ENCODE data around the gene ITIH5. TPM values are rescaled to one million over a fixed set of nuclear protein-coding genes. Genes with fewer than 3 reads are reported as not detected.

The ITIH5 gene
- total RNA-seq, 1 experiment from 2014 or later: 5.2 TPM

GRCh38 chr10:7523656-7524055, 143.1 kb downstream of the ITIH5 start:
- Mint-ChIP-seq H3K36me3 (ENCODE audit: insufficient read depth, unreplicated experiment) (peaks cover 3% of the 10 kb centered on the region), H3K27ac (ENCODE audit: unreplicated experiment) (no peak overlapping the region), H3K27me3 (ENCODE audit: unreplicated experiment) (peaks cover 35% of the 10 kb centered on the region), H3K9me3 (ENCODE audit: low read depth, unreplicated experiment) (no peaks in the 10 kb centered on the region), H3K4me1 (ENCODE audit: low read depth, unreplicated experiment) (no peaks in the 10 kb centered on the region), H3K4me3 (ENCODE audit: low read depth, unreplicated experiment) (no peak overlapping the region)
- intact Hi-C loops (cut with micrococcal nuclease; ENCODE audit: unreplicated experiment): loop anchor here (2.0 to 10.0 kb wide), 4 partner anchors 233 to 1351 kb away; no protein-coding TSS in a partner anchor
- DNase-seq: no peak
- CTCF ChIA-PET: no interaction called here
- no TSS peak for BruUV-seq (replicated peaks)
- TF ChIP-seq, protein P1, sequence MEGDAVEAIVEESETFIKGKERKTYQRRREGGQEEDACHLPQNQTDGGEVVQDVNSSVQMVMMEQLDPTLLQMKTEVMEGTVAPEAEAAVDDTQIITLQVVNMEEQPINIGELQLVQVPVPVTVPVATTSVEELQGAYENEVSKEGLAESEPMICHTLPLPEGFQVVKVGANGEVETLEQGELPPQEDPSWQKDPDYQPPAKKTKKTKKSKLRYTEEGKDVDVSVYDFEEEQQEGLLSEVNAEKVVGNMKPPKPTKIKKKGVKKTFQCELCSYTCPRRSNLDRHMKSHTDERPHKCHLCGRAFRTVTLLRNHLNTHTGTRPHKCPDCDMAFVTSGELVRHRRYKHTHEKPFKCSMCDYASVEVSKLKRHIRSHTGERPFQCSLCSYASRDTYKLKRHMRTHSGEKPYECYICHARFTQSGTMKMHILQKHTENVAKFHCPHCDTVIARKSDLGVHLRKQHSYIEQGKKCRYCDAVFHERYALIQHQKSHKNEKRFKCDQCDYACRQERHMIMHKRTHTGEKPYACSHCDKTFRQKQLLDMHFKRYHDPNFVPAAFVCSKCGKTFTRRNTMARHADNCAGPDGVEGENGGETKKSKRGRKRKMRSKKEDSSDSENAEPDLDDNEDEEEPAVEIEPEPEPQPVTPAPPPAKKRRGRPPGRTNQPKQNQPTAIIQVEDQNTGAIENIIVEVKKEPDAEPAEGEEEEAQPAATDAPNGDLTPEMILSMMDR (IDR thresholded peaks at IDR 0.05; ENCODE audit: unreplicated experiment): no peak

DNA sequence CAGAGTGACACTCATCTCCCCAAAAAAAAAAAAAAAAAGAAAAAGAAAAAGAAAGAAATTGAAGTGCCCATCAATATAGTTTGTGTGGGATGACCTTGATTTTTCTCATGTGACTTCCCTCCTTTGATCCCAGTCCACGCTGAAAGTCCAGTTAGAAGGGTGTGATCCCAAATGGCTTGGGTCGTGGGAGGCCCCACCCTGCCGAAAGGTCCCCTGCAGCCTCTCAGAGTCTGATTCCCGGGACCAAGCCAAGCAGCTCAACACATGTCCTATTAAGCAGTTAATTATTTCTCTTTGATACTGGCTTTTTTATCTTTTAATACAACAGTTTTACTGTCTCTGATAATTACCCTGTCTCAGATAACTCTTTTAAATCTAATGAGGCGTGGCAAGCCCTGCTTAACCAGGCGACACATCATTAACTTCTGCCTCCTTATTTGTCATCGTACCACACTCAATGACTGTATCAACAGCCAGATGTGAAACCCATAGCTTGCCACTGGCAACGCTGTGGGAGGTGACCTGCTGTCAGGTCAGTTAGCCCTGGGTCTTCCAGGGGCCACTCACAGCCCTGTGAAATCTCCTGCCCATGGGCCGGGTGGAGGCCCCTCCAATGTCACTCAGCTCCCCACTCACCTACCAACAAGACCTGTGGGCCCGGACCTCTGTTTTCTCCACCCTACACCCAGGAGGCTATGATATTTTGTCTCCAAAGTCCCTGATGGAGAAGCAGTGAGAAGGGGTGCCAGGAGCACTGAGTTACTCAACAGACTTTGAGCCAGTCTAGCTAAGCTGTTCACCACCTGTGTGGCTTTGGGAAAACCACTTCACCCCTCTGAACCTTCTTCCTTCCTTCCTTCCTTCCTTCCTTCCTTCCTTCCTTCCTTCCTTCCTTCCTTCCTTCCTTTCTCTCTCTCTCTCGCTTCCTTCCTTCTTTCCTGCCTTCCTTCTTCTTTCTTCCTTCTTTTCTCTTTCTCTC, 146.0 kb downstream of the ITIH5 start:
- H3K36me3 Mint-ChIP-seq (ENCODE audit: insufficient read depth, unreplicated experiment): peaks cover 3% of the 10 kb centered on the region
- no TSS peak for BruUV-seq (replicated peaks)
- TF ChIP-seq, protein P1 (IDR thresholded peaks at IDR 0.05; ENCODE audit: unreplicated experiment): no peak
- peaks cover 27% of the 10 kb centered on the region for H3K27me3 Mint-ChIP-seq (ENCODE audit: unreplicated experiment)
- no peak for DNase-seq
- H3K4me3 Mint-ChIP-seq (ENCODE audit: low read depth, unreplicated experiment): no peak overlapping the region
- H3K27ac Mint-ChIP-seq (ENCODE audit: unreplicated experiment): no peak overlapping the region
- intact Hi-C loops (cut with micrococcal nuclease; ENCODE audit: unreplicated experiment): loop anchor here (10.0 kb wide), 3 partner anchors 334 to 1354 kb away; no protein-coding TSS in a partner anchor
- H3K4me1 Mint-ChIP-seq (ENCODE audit: low read depth, unreplicated experiment): no peaks in the 10 kb centered on the region
- H3K9me3 Mint-ChIP-seq (ENCODE audit: low read depth, unreplicated experiment): no peaks in the 10 kb centered on the region
- CTCF ChIA-PET: interaction anchor here (0.7 kb wide), 1 partner anchor 588 kb away, joined by 4 read pairs; no protein-coding TSS in a partner anchor

DNA sequence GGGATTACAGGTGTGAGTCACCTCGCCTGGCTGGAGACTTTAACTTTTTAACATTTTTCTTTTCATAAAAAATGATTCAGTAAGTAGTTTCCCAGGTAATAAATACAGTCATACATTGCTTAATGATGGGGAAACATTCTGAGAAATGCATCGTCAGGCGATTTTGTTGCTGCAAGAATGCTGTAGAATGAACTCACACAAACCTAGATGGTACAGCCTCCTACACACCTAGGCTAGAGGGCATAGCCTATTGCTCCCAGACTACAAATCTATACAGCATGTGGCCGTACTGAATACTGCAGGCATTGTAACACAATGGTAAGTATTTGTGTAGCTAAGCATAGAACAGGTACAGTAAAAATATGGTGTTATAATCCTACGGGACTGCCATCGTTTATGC, 147.4 kb downstream of the ITIH5 start:
- Mint-ChIP-seq H3K36me3 (ENCODE audit: insufficient read depth, unreplicated experiment) (peaks cover 3% of the 10 kb centered on the region), H3K4me3 (ENCODE audit: low read depth, unreplicated experiment) (no peak overlapping the region), H3K4me1 (ENCODE audit: low read depth, unreplicated experiment) (no peaks in the 10 kb centered on the region), H3K27ac (ENCODE audit: unreplicated experiment) (no peak overlapping the region), H3K9me3 (ENCODE audit: low read depth, unreplicated experiment) (no peaks in the 10 kb centered on the region), H3K27me3 (ENCODE audit: unreplicated experiment) (peaks cover 27% of the 10 kb centered on the region)
- DNase-seq: no peak
- CTCF ChIA-PET: interaction anchor here (0.6 kb wide), 1 partner anchor 337 kb away, joined by 3 read pairs; no protein-coding TSS in a partner anchor
- TF ChIP-seq, protein P1 (IDR thresholded peaks at IDR 0.05; ENCODE audit: unreplicated experiment): no peak
- intact Hi-C loops (cut with micrococcal nuclease; ENCODE audit: unreplicated experiment): no loop called here
- BruUV-seq (replicated peaks): no TSS peak

- Mint-ChIP-seq H3K4me3 (ENCODE audit: low read depth, unreplicated experiment) (no peak overlapping the region), H3K36me3 (ENCODE audit: insufficient read depth, unreplicated experiment) (peaks cover 3% of the 10 kb centered on the region), H3K27me3 (ENCODE audit: unreplicated experiment) (peaks cover 27% of the 10 kb centered on the region), H3K27ac (ENCODE audit: unreplicated experiment) (no peak overlapping the region), H3K9me3 (ENCODE audit: low read depth, unreplicated experiment) (no peaks in the 10 kb centered on the region), H3K4me1 (ENCODE audit: low read depth, unreplicated experiment) (no peaks in the 10 kb centered on the region)
- intact Hi-C loops (cut with micrococcal nuclease; ENCODE audit: unreplicated experiment): no loop called here
- CTCF ChIA-PET: interaction anchor here (0.7 kb wide), 1 partner anchor 1593 kb away, joined by 4 read pairs; no protein-coding TSS in a partner anchor
- DNase-seq: no peak
- TF ChIP-seq, protein P1 (IDR thresholded peaks at IDR 0.05; ENCODE audit: unreplicated experiment): no peak
- no TSS peak for BruUV-seq (replicated peaks)
Observed at GRCh38 chr10:7518693-7519092, 148.1 kb downstream of the ITIH5 start.
